AG04449 (cell line): ENCODE results near the gene MAL.

Experiments used
- CTCF ChIA-PET: fragments of 350-600 bp; formaldehyde crosslinking; extraction: SDS; loops from one replicate; lab custom pipeline; 2021; ENCODE audit warnings: antibody characterized with exemption; lab: Yijun Ruan, JAX
- POLR2A ChIA-PET: fragments of 400-600, 350-600 bp; formaldehyde crosslinking; extraction: SDS; loops from one replicate; lab custom pipeline; 2020; ENCODE audit warnings: antibody characterized with exemption, inconsistent platforms; lab: Yijun Ruan, JAX
- DNase-seq: peaks from one replicate; pipeline ENCODE4 v3.0.0-alpha.2; 2010; ENCODE audit warnings: low read depth, low spot score
- H3K4me3 ChIP-seq: 2 replicates; pipeline ENCODE4 v1.5.1; 2011; ENCODE audit warnings: low read depth, mild to moderate bottlenecking, control low read depth, low read length
- TF ChIP-seq, protein P1 (sequence below): IDR thresholded peaks from one replicate; pipeline ENCODE4 v1.5.1; 2011; ENCODE audit warnings: mild to moderate bottlenecking, moderate library complexity, low read length, control low read depth, inconsistent platforms; ENCODE audit not compliant: insufficient read depth; ENCODE audit errors: missing control alignments

The MAL gene

DNA sequence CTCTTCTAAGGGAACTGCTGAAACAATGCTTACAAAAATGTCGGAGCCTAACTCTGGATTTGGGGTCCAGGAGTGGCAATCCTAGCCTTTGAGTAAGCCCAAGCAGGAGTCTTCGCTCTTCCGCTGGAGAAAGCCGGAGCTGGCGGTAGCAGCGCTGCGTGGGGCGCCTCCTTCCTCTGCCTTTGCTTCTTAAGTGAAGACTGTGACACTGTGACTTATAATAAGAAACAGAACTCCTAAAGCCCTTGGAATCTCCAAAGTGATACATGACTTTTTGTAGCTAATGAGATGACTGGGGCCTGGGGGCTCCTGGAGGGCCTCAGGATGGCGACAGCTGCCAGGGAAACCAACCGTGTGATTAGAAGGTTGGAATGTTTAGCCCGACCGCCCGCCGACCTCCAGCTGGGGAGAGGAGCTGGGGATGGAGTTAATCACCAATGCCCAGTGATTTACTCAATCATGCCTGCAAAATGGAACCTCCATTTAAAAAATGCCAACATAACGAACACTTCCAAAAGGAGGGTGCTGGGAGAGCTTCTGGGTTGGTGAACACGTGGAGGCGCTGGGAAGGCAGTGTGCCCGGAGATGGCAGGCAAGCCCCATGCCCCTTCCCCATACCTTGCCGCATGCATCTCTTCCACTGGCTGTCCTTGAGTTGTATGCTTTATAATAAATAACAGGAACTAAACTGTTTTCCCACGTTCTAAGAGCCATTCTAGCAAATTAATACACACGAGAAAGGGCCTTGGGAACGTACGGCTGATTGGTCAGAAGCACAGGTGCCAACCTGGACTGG is 29.0 kb upstream of the MAL start:
- H3K4me3 ChIP-seq, result no peak overlapping the region
- TF ChIP-seq, protein P1, sequence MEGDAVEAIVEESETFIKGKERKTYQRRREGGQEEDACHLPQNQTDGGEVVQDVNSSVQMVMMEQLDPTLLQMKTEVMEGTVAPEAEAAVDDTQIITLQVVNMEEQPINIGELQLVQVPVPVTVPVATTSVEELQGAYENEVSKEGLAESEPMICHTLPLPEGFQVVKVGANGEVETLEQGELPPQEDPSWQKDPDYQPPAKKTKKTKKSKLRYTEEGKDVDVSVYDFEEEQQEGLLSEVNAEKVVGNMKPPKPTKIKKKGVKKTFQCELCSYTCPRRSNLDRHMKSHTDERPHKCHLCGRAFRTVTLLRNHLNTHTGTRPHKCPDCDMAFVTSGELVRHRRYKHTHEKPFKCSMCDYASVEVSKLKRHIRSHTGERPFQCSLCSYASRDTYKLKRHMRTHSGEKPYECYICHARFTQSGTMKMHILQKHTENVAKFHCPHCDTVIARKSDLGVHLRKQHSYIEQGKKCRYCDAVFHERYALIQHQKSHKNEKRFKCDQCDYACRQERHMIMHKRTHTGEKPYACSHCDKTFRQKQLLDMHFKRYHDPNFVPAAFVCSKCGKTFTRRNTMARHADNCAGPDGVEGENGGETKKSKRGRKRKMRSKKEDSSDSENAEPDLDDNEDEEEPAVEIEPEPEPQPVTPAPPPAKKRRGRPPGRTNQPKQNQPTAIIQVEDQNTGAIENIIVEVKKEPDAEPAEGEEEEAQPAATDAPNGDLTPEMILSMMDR, result no peak
- POLR2A ChIA-PET, result no interaction called here
- CTCF ChIA-PET, result interaction anchor here (0.9 to 2.6 kb wide), 5 partner anchors 9 to 83 kb away, joined by 3 to 14 read pairs (median 5); no protein-coding TSS in a partner anchor
- DNase-seq, result no peak

GRCh38 chr2:94997981-94998930 is 27.3 kb upstream of the MAL start:
- TF ChIP-seq, protein P1, result no peak
- ChIA-PET CTCF (interaction anchor here (1.0 kb wide), 1 partner anchor 12 kb away, joined by 3 read pairs; no protein-coding TSS in a partner anchor), POLR2A (no interaction called here)
- DNase-seq, result no peak
- H3K4me3 ChIP-seq, result no peak overlapping the region

GRCh38 chr2:94999431-94999883 is 26.1 kb upstream of the MAL start:
- ChIA-PET CTCF (no interaction called here), POLR2A (no interaction called here)
- H3K4me3 ChIP-seq, result no peak overlapping the region
- TF ChIP-seq, protein P1, result no peak
- DNase-seq, result no peak

DNA sequence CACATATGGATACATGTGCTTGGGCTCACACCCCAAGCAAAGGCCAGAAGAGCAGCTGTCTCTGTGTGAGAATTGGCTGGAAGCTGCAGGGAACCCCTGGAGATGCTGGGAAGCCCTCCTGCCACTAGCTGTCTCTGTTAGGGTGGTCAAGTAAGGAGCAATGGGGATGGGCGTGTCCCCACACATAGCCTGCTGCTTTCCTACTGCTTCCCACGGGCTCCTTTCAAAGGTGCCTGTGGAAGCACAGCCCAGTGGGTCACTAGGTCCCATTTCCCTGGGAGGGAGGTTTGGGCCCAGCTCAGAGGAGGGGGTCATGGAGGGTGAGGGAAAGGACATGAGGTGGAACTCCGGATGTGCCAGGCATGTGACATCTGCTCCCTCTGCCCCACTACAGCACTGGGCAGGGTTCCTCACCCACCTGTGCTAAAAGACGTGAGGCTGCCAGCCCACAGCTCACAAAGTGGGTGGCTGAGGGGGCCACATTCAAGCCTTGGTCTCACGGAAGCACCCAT is 24.4 kb upstream of the MAL start:
- no peak overlapping the region for H3K4me3 ChIP-seq
- ChIA-PET POLR2A (no interaction called here), CTCF (no interaction called here)
- no peak for DNase-seq
- TF ChIP-seq, protein P1, result no peak

DNA sequence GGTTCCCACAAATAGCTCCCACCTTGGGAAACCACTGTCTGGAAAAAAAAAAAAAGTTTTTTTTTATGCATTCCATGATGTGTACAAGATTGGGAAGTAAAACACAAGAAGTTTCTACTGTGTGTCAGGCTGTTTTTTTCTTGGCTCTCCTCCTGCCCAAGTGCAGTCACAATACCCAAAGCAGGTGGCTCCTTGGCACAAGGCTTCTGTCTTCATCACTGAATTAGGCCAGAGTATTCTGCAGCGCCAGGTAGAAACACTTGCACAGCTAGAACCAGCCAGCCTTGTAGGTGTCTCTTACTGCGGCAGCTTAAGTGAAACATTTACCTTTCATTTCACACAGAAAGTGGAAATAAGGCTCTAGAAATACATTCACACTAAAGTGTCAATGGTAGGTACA is 23.8 kb upstream of the MAL start:
- ChIA-PET POLR2A (no interaction called here), CTCF (no interaction called here)
- no peak overlapping the region for H3K4me3 ChIP-seq
- no peak for DNase-seq
- TF ChIP-seq, protein P1, result no peak
